ENCODE measurements around the gene ARFGAP3. TPM values are rescaled to one million over a fixed set of nuclear protein-coding genes. Genes with fewer than 3 reads are reported as not detected.
"Not testable (repeated sequence)": the region's sequence is repeated elsewhere in the genome, so short reads cannot be mapped to it uniquely, and the experiment has no call there.

The ARFGAP3 gene
- total RNA-seq, 2 experiments from 2014 or later, result 31.0 to 33.0 TPM

DNA sequence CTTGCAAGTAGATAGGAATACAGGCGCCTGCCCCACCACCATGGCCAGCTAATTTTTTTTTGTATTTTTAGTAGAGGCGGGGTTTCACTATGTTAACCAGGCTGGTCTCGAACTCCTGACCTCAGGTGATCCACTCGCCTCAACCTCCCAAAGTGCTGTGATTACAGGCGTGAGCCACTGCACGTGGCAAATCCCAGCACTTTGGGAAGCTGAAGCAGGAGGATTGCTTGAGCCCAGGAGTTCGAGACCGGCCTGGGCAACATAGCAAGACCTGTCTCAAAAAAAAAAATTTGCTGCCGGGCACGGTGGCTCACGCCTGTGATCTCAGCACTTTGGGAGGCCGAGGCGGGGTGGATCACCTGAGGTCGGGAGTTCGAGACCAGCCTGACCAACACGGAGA lies 102.0 kb downstream of the ARFGAP3 start:
- ChIA-PET CTCF (interaction anchor here (1.3 kb wide), 1 partner anchor 28 kb away, joined by 3 read pairs; no protein-coding TSS in a partner anchor), POLR2A (interaction anchor here (0.7 kb wide), 1 partner anchor 1140 kb away, joined by 3 read pairs; no protein-coding TSS in a partner anchor)

DNA sequence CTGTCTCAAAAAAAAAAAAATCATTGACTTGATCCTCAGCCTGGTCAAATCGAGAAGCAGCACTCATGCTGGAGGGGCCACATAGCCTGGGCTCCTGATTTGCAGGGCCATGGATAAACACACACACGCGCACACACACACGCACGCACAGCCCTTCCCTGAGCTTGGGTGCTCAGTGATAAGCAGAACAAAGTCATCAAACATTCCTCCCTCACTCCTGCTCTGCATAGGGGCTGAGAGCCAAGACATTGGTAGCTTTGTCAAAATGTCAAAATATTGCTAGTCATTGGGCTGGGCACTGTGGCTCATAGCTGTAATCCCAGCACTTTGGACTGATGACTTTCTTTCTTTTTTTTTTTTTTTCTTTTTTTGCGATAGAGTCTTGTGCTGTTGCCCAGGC lies 102.4 kb downstream of the ARFGAP3 start:
- ChIA-PET CTCF (interaction anchor here (1.3 kb wide), 1 partner anchor 28 kb away, joined by 3 read pairs; no protein-coding TSS in a partner anchor), POLR2A (interaction anchor here (1.1 kb wide), 1 partner anchor 102 kb away, joined by 5 read pairs; no protein-coding TSS in a partner anchor)

DNA sequence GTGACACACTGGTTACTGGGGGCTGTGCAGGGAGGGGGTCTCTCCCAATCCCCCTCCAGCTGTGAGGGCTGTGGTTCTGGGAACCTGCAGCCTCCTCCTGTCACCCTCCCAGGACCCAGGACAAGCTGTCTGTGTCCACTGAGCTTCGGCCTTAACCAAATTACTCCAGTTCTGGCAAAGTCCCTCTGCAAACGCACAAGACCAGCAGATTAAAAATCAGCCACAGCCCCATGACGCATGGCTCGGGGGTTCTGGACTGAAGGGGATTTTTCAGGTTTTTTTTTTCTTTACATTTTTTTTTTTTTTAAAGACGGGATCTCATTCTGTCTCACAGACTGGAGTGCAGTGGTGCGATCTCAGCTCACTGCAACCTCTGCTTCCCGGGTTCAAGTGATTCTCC lies 104.2 kb downstream of the ARFGAP3 start:
- CTCF ChIA-PET, result no interaction called here
- POLR2A ChIA-PET, result no interaction called here

DNA sequence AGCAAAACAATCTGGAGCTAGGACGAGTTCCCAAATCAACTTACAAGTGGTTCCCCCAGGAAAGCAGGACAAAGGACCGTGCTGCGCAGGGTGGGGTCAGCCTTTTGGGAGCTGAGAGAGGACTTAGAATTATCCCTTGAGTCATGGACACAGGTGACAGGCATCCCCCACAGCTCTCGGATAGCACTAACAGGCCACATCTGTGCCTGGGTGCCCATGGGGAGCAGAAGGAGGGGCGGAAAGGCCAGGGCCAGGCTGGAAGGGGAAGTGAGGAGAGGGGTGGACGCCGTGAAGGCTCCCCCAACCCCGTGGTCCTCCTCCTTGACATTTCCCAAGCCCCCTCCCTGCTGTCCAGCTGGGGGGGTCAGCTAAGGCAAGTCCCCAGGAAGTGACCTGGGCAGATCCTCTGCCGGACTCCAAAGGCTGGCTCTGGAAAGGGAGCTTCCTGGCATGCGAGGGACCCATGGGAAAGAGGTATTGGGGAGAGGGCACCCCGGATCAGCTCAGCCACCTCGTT lies 104.8 kb downstream of the ARFGAP3 start:
- CTCF ChIA-PET, result no interaction called here
- POLR2A ChIA-PET, result interaction anchor here (0.5 kb wide), 1 partner anchor 27 kb away, joined by 3 read pairs; no protein-coding TSS in a partner anchor

DNA sequence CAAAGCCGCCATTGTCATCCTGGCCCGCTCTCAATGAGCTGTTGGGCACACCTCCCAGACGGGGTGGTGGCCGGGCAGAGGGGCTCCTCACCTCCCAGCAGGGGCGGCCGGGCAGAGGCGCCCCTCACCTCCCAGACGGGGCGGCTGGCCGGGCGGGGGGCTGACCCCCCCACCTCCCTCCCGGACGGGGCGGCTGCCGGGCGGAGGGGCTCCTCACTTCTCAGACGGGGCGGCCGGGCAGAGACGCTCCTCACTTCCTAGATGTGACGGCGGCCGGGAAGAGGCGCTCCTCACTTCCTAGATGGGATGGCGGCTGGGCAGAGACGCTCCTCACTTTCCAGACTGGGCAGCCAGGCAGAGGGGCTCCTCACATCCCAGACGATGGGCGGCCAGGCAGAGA lies 106.7 kb downstream of the ARFGAP3 start:
- POLR2A ChIA-PET, CTCF ChIA-PET: not testable (repeated sequence)

DNA sequence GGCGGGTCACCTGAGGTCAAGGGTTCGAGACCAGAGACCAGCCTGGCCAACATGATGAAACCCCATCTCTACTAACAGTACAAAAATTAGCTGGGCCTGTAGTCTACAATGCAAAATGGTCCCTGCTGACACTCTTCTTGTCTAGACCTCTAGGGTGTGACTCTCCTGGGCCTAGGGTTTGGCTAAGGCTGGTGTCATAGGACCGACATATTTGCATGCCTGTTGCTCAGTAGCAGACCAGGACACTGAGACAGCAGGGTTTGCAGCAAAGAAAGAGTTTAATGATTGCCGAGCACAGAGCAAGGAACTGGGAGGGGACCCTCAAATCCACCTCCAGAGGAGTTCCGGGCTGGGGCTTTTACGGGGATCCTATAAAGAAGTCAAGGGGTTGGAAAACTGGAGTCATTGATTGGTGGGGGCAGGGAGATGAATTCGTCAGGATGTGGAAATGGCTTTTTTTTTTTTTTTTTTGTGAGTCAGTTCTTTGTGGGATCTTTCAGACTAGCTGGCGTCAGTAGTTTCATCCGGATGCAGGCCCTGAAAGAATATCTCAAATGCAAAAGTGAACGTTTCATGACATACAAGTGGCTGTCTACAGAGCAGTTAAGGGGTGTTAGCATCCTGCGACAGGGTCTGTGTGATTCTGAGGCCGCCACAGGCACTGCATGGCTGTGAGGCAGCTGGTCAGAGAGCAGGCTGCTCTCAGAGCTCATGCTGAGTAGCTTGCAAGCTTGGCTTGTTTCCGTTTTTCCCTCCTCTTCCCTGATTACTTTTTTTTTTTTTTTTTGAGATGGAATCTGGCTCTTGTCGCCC lies 109.2 kb downstream of the ARFGAP3 start:
- POLR2A ChIA-PET, result no interaction called here
- CTCF ChIA-PET, result no interaction called here

Other genes with a start within 250 kb of the ARFGAP3 start
- 10 to 100 TPM; 71.5 to 72.5 TPM for gene POLDIP3, start 242.4 kb downstream of the ARFGAP3 start, total RNA-seq
- under 1 TPM; 0.55 to 0.82 TPM for gene ATP5MGL, start 216.7 kb downstream of the ARFGAP3 start, total RNA-seq
- 10 to 100 TPM; 71.7 to 73.5 TPM for gene CYB5R3, start 207.9 kb downstream of the ARFGAP3 start, total RNA-seq
- gene A4GALT, start 136.4 kb downstream of the ARFGAP3 start, total RNA-seq, result not detected
- 10 to 100 TPM; 28.8 to 30.6 TPM for gene PACSIN2, start 157.9 kb upstream of the ARFGAP3 start, total RNA-seq
- 1 to 10 TPM; 5.1 to 5.6 TPM for gene TTLL1, start 232.1 kb upstream of the ARFGAP3 start, total RNA-seq